Measurements from ENCODE around the gene FBXO45. TPM values are rescaled to one million over a fixed set of nuclear protein-coding genes. Genes with fewer than 3 reads are reported as not detected.

Gene FBXO45
- total and polyA plus RNA-seq, 9 of the 15 experiments (the other 6 are each of a cell fraction or from before 2014, with no cell fraction given) = 15.2 to 52.8 (median 37.0) TPM

- TF ChIP-seq E4F1 (CRISPR knock-in tag; IDR thresholded peaks at IDR 0.05; ENCODE audit: borderline replicate concordance) (0 out of 2 replicates have a peak, but pooled peaks have one; percentile 23), ZNF766 (CRISPR knock-in tag; conservative IDR thresholded peaks at IDR 0.05) (peak; percentile 53), ZNF217 (CRISPR knock-in tag; IDR thresholded peaks at IDR 0.05) (no peak), ELF1 (tag; IDR thresholded peaks at IDR 0.05) (no peak), GATA2 (CRISPR knock-in tag; IDR thresholded peaks at IDR 0.05) (no peak; the same call in 1 of the 2 replicates), MECOM (CRISPR knock-in tag; IDR thresholded peaks at IDR 0.05) (peak; percentile 39; the same call in 1 of the 2 replicates), PHF20 (IDR thresholded peaks at IDR 0.05; ENCODE audit: partially characterized antibody) (no peak), DDX20 (tag; IDR thresholded peaks at IDR 0.05; ENCODE audit: low read depth) (no peak), RBFOX2 (IDR thresholded peaks at IDR 0.05; ENCODE audit: low read depth, low read length) (peak; percentile 60), ATF1 (CRISPR knock-in tag; IDR thresholded peaks at IDR 0.05) (no peak), ATF1 (tag; IDR thresholded peaks at IDR 0.05) (no peak), EP400 (IDR thresholded peaks at IDR 0.05) (no peak), CSDE1 (IDR thresholded peaks at IDR 0.05) (no peak), SNRNP70 (optimal IDR thresholded peaks at IDR 0.05; ENCODE audit: low read depth, low read length) (no peak), KAT2B (IDR thresholded peaks at IDR 0.05; ENCODE audit: low read depth, low read length) (no peak), LARP7 (IDR thresholded peaks at IDR 0.05) (no peak), RFX7 (CRISPR knock-in tag; IDR thresholded peaks at IDR 0.05) (no peak), ZNF785 (CRISPR knock-in tag; IDR thresholded peaks at IDR 0.05) (no peak), ZNF318 (IDR thresholded peaks at IDR 0.05; ENCODE audit: borderline replicate concordance in 1 of 2, low read depth in 1 of 2) (no peak), CCNT2 (IDR thresholded peaks at IDR 0.05; ENCODE audit: borderline replicate concordance, extremely low read depth, insufficient read length, low read depth, low read length) (no peak)
These were observed 65.2 kb downstream of the FBXO45 start (continued) for GRCh38 chr3:196633555-196634151.
